NCI-H460 (cell line): Measurements from ENCODE around the gene SYT13. TPM values are rescaled to one million over a fixed set of nuclear protein-coding genes. Genes with fewer than 3 reads are reported as not detected.
A peak's percentile ranks its signal among the peaks of the same experiment; 100 is the strongest.

Experiments used
- DNase-seq: peaks from one replicate; pipeline ENCODE4 v3.0.0-alpha.2; 2016; ENCODE audit warnings: low read depth; ENCODE audit errors: extremely low read depth
- total RNA-seq: library from RNA; depleted of rRNA; stranded (reverse); fragments of >200 nt; shearing (Covaris generic); gene quantifications from 2 replicates; pipeline ENCODE4 v1.2.3, GENCODE V29; 2014

The SYT13 gene
- total RNA-seq, 1 experiment from 2014 or later = not detected

DNA sequence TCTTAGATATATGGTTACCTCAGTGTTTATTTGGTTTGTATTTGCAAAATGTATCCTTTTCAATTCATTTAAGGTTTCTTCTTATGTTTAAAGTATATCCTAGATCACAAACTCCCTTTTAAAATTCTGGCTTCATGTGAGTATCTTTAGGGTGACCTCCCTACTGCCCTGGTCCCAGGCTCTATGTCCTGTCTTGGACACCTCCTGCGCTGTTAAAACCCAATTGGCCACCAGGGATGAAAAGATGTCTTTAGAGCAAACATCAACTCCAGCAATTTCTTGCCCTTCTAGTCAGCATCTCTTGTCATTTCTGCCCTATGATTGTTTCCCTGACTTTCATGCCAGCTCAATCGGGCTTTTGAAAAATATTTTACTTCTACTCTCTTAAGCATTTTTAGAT is 28.8 kb upstream of the SYT13 start:
- no peak for DNase-seq

DNA sequence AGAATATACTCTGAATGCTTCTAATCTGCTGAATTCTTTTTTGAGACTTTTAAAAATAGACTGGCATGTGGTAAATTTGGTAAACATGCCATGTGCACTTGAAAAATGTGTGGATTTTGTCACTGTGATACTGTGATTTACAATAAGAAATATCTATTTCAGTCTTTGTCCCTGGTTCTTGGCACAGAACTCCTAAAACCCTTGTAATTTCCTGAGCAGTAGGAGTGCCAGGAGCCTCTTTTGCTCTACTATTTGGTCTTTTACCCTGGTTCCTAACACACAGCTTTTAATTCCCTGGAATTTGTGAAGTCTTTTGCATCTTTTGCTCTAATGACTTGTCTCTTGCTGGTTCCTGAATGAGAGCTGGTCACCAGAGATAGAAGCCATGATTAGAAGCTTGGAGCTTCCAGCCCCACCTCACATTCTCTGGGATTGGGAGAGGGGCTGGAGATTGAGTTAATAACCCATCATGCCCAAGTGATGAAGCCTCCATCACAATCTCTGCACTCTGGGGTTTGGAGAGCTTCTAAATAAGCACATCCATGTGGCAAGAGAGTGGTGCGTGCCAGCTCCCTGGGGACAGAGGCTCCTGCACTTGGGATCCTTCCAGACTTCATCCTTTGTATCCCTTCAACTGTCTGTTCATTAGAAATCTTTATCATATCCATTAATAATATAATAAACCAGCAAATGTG is 27.2 kb upstream of the SYT13 start:
- DNase-seq = no peak

- DNase-seq = no peak
Measured at GRCh38 chr11:45305874-45306623, 19.9 kb upstream of the SYT13 start.

- DNase-seq = no peak
Measured at GRCh38 chr11:45304992-45305335, 18.8 kb upstream of the SYT13 start.

DNA sequence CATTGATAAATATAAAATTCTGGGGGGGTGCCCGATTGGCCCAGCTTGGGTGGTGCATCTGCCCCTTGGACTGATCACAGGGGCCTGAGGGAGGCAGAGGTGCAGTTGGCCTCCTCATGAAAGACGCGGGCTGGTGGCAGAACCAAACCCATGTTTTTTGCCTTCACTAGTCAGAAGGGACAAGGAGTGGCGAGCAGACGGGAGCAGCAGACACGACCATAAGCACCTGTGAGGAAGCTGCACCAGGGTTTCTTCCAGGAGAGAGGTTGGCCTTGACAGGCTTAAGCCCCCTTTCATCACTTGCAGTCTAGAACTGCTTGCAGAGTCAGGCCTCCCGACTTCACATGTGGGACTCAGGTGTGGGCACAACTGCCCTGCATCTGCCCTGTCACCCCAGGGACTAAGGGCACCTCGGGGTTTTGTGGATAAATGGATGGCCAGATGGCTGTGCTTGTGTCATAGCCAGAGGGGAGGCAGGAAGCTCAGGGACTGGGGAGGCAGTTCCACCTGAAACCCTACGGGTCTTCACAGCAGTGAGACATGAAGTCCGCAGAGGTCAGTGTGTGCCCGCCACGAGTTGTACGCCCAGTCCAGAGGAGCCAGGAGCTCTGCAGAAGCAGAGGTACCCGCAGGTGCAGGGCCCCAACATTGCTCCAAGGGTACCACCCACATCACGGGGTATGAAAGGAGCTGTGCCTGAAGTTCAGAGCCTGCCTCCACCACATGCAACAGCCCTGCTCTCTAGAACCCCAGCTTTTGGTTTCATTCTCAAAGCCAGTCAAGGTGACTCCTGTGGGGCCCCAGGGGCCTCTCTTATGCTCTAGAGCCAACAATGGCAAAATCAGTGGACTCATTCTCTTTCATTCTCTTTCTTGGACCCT is 18.2 kb upstream of the SYT13 start:
- no peak for DNase-seq

GRCh38 chr11:45303316-45303715 is 17.2 kb upstream of the SYT13 start:
- DNase-seq = no peak

DNA sequence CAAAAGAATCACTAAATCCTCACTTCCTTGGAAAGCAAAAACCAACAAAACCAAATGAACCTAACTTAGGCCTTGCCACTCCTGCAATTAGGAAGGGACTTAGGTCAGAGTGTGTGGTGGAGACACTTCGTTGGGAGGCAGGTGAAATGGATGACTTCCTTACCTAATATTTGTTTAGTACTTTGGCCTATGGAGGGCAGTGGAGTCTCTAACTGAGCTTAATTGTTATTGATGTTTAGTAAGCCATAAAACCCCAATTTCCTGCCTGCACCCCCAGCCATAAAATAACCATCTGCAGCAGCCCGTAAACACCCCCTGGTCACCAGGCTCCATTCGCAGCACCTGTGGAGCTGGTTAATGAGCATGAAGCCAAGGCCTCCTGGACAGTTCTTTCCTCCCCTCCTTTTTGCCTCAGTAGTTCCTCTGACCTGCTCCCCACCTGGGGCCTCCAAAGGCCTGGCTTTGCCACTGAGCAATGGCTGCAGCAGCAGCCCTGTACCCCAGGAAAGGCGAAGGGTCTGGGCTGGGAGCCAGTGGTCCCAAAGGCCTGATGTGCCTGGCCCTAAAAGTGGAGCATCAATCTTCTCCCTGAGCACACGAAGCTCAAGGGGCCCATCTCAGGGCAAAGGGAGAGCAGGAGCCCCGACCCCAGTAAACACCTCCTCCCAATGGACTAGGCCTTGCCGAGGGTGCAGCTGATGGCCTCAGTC is 15.6 kb upstream of the SYT13 start:
- no peak for DNase-seq

- DNase-seq = no peak
Measured at GRCh38 chr11:45300715-45301114, 14.6 kb upstream of the SYT13 start.

GRCh38 chr11:45298718-45299117 is 12.6 kb upstream of the SYT13 start:
- no peak for DNase-seq

- DNase-seq = no peak
Measured at GRCh38 chr11:45296075-45296474, 9.9 kb upstream of the SYT13 start.

- no peak for DNase-seq
Measured at GRCh38 chr11:45294499-45294898, 8.4 kb upstream of the SYT13 start.

GRCh38 chr11:45293566-45294192 is 7.5 kb upstream of the SYT13 start:
- peak; percentile 64 for DNase-seq

GRCh38 chr11:45290586-45290985 is 4.4 kb upstream of the SYT13 start:
- no peak for DNase-seq

GRCh38 chr11:45289369-45289768 is 3.2 kb upstream of the SYT13 start:
- no peak for DNase-seq

DNA sequence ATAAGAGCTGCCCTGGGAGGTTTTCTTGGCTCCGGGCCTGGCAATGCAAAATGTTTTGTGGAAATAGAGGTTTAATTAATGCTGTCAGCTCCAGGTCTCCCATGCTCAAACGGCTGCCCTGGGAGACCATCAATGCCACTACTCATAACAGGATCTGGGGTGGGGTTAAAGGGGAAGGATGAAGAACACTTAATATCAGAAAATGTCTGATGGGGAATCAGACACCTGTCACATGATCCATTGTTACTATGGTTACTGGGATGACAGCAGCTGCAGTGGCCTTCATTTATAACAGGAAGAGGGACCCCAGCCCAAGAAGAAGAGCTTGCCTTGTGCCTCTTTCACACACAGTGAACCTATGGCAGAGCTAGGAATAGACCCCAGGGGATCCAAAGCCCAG is 2.2 kb upstream of the SYT13 start:
- DNase-seq = no peak

GRCh38 chr11:45287316-45287903 is 1.3 kb upstream of the SYT13 start:
- no peak for DNase-seq

- no peak for DNase-seq
Measured at GRCh38 chr11:45285250-45285828, 802 bp downstream of the SYT13 start.

GRCh38 chr11:45282081-45282480 is 4.1 kb downstream of the SYT13 start:
- no peak for DNase-seq

GRCh38 chr11:45280449-45280848 is 5.7 kb downstream of the SYT13 start:
- no peak for DNase-seq

DNA sequence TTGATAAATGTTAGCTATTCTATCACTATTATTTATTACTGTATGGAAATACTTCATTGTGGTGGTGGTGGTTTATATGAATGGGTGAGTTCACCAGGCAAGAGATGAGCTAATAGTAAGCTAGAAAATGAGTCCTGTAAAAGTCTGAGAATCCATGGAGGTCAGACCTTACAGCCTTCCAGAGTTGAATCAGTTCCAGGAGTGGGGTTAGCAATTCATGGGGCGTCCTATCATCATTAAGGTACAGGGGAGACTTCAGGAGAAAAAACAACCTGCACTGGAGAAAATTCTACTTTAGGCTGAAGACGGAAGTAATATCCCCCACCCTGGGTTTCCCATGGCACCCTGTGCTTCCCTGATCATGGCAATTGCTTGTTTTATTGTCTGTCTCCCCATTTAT is 6.5 kb downstream of the SYT13 start:
- no peak for DNase-seq
